PC-9 (cell line): ENCODE results near the gene ATP5PO.

ENCODE experiments used
- EZH2 ChIP-seq: fragments of 200-600 bp; sonication (generic); IDR thresholded peaks from 2 replicates; pipeline ENCODE4 v1.8.0; 2017; ENCODE audit warnings: antibody characterized with exemption, low read depth
- TF ChIP-seq, protein P1 (sequence below): fragments of 200-600 bp; sonication (generic); conservative IDR thresholded peaks from 2 replicates; pipeline ENCODE4 v1.6.1; 2017; ENCODE audit warnings: mixed run types, antibody characterized with exemption, mild to moderate bottlenecking, moderate library complexity

DNA sequence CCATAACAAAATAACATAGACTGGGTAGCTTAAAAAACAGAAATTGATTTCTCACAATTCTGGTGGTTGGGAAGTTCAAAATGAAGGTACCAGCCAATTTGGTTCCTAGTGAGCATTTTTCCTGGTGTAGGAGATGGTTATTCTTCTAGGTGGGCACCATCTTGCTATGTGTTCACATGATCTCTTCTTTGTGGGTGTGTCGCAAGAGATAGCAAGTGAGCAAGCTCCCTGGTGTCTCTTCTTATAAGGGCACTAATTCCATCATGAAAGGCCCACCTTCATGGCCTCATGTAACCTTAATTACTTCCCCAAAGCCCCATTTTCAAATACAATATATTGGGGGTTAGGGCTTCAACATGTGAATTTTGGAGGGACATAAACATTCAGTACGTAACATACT is 38.8 kb upstream of the ATP5PO start:
- no peak for TF ChIP-seq EZH2
- TF ChIP-seq, protein P1, sequence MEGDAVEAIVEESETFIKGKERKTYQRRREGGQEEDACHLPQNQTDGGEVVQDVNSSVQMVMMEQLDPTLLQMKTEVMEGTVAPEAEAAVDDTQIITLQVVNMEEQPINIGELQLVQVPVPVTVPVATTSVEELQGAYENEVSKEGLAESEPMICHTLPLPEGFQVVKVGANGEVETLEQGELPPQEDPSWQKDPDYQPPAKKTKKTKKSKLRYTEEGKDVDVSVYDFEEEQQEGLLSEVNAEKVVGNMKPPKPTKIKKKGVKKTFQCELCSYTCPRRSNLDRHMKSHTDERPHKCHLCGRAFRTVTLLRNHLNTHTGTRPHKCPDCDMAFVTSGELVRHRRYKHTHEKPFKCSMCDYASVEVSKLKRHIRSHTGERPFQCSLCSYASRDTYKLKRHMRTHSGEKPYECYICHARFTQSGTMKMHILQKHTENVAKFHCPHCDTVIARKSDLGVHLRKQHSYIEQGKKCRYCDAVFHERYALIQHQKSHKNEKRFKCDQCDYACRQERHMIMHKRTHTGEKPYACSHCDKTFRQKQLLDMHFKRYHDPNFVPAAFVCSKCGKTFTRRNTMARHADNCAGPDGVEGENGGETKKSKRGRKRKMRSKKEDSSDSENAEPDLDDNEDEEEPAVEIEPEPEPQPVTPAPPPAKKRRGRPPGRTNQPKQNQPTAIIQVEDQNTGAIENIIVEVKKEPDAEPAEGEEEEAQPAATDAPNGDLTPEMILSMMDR = no peak
